Fibroblast of upper back skin (primary cell): ENCODE results near the gene WDR12.
"Not testable (repeated sequence)": the region's sequence is repeated elsewhere in the genome, so short reads cannot be mapped to it uniquely, and the experiment has no call there.

Experiments
- DNase-seq: peaks from one replicate; pipeline ENCODE4 v3.0.0-alpha.2; 2013

The WDR12 gene

GRCh38 chr2:202911512-202912341, at the start of gene WDR12, which contains the start of gene CARF:
Gene WDR12 (minus strand): TSS chr2:202911673. CDS start chr2:202911476, 197 bp downstream.
Gene CARF (plus strand): TSS chr2:202912275. CDS start chr2:202941903, 29,628 bp downstream.
- peak; percentile 93 for DNase-seq

DNA sequence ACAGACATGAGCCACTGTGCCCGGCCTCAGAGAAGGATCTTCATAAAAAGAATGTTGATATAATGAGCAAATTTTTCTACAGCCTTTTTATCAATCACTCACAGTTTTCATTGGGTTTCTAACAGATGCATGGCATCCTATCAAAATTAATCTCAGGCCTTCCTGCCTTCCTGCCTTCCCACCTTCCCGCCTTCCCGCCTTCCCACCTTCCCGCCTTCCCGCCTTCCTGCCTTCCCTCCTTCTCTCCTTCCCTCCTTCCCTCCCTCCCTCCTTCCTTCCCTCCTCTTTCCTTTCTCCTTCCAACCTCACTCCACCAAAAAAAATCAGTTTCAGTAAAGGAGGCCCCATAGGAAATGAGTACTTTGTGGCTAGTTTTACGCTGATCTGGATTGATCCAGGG, 49.1 kb upstream of the WDR12 start:
- DNase-seq = no peak

DNA sequence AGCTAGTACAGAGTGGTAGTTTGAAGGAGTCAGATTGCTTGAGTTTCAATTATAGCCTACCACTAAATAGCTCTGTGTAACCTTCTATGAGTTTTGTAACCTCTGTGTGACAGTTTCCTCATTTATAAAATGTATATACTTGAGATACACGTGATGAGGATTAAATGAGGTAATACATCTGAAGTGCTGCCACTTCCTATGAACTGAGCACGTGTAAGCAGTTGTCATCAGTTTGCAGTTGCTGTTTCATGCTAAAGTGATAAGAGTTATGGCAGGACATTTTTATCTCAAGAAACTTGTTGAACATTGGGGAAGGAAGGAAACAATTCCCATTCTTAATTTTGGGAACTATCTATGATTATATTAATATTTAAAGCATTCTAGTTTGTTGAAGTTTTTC, 39.1 kb upstream of the WDR12 start:
- DNase-seq = no peak

GRCh38 chr2:202949333-202949732, 37.9 kb upstream of the WDR12 start:
- not testable (repeated sequence) for DNase-seq

- DNase-seq = no peak
Measured at GRCh38 chr2:202945497-202945896, 34.0 kb upstream of the WDR12 start.

GRCh38 chr2:202944816-202945215, 33.3 kb upstream of the WDR12 start:
- DNase-seq = no peak

DNA sequence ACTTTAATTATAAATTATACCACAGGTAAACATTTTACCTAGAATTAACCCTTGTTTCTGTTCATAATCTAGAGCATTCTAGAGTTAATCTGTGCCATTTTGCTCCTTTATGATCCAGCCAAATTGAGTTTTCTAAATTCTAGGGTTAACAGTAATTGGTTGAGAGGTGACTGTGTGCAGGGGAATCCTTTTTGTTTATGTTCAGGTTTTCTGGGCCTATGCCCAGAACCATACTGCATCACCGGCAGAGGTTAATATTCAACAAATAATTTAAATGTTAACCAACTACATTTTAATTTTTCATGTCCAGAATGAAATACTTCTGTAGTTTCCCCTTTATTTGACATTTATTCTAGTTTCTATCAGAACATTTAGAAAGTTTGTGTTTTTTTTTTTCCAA, 32.9 kb upstream of the WDR12 start:
- DNase-seq = peak; percentile 37

DNA sequence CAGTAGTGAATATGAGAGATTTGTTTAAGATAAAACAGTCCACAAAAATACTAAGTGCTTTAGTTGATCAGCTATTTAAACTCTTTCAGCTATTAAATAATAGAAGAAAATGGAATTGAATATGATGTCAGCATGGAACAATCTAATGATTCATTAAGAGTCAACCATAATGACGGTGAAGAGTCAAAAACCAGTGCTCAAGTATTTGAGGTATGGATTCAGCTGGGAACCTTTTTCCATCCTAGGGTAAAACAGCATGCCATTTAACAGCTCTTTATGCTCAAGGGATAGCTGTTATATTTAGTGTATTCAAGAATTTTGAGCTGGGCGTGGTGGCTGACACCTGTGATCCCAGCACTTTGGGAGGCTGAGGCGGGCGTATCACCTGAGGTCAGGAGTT, 30.3 kb upstream of the WDR12 start:
- DNase-seq = peak; percentile 50

- no peak for DNase-seq
Measured at GRCh38 chr2:202938960-202939359, 27.5 kb upstream of the WDR12 start.

- no peak for DNase-seq
Measured at GRCh38 chr2:202934456-202934855, 23.0 kb upstream of the WDR12 start.

DNA sequence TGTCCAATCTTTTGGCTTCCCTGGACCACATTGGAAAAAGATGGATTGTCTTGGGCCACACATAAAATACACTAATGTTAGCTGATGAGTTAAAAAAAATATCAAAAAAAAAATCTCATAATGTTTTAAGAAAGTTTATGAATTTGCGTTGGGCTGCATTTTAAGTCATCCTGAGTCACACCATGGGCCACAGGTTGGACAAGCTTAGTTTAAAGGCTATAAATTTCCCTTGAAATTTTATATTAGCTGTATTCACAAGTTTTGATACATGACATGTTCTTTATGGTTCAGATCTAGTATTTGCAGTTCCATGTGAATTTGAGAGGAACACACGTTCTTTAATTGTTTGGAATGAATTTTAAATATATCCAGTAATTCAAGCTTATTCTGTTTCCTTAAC, 22.5 kb upstream of the WDR12 start:
- no peak for DNase-seq

DNA sequence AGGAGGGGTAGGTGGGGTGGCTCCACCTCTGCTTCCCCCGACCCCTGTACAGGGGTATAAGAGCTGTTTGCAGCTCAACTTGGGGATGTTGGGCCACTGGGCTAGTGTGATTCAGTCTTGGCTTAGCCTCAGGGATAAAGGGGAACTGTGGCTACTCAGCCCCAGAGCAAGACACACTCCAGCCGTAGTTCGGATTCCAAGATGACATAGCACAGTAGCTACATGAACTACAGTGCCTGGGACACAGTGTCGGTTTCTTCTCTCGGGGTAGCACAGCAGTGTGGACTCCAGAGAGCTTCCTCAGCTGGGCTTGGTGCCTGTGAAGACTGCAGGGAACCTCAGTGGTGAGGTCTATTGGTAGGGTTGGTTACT, 21.7 kb upstream of the WDR12 start:
- no peak for DNase-seq

- DNase-seq = peak; percentile 52
Measured at GRCh38 chr2:202932425-202933138, 21.1 kb upstream of the WDR12 start.

GRCh38 chr2:202918860-202919259, 7.4 kb upstream of the WDR12 start:
- no peak for DNase-seq

DNA sequence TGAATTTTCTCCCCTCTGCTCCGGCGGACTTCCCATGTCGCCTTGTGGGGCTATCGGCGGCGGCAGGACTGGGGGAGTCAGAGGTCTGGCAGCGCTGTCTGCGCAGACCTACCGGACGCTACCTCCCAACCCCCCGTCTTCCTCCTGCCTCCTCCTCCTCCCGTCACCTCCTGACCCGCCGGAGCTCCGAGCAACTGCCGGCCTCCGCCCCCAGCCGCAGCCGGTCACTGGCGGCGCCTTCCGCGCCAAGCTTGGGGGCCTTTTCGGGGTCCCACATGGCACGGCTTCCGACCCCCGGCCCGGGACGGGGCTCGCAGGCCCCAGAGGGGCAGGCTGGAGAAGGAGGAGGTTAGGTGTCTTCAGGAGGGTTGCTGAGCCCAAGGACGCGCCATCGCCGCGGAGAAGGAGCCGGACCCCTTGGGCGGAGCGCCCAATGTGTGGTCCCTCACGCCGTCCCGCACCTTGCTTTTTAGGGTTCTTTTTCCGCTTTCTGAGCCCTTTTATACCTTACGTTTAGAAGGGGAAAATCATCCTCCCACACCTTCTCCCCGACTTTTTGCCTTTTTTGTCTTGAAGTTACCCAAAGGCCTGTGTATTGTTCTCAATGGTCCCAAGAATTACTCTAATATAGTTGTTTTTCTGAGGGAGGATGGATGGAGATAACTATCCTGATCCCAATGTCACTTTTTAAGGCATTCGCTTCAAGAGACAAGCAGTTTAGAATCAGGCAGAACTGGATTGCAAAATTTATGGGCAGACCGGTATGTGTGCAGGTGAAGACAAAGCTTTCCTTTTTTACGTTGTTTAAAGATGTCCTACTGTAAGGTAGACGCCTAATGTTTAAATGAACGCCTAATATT, 1.1 kb upstream of the WDR12 start:
- DNase-seq = not testable (repeated sequence)

DNA sequence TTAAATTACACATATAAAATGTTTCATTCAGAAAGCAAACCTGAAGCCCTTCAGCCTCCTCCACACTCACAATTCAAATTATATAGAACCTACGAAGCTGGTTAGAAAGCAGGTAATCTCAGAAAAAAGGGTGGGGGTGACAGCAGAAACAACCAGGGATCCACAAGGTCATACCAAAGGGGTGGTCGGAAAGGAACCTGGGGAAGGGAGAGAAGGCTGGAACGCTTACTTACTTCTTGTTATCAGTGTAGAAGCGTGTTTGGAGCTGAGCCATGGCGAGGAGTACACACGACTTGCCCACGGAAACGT, 316 bp downstream of the WDR12 start:
- DNase-seq = no peak

DNA sequence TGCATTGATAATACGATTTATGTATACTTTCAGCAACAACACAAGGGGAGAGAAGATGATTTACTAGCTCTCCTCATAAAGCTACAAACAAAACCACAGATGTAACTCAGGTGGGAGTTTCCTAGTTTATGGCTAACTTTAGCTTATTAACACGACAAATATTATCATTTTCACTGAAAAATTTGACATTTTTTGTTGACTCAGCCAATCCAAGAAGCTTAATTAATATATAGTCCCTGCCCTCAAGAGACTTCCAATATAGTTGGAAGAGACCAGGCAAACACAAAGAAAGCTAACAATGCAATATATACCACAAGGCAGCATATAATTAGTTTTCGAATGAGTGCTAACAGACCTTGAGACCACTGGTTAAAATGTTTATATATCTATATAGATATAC, 775 bp downstream of the WDR12 start:
- no peak for DNase-seq

GRCh38 chr2:202910250-202910649, 1.2 kb downstream of the WDR12 start:
- DNase-seq = not testable (repeated sequence)

GRCh38 chr2:202909394-202910192, 1.9 kb downstream of the WDR12 start:
- DNase-seq = peak; percentile 3

DNA sequence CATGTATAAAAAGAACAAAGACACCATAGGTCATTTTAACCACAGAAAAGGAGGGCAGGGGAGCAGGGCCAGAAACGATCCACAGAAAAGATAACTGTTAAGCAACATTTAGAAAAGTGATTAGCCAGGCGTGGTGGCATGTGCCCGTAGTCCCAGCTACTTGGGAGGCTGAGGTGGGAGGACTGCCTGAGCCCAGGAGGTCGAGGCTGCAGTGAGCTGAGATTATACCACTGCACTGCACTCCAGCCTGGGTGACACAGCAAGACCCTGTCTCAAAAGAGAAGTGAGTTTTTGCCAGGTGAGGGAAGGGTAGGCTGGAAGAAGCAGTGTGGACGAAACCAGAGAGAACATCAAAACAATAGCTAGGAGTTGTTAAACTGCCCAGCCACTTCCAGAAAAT, 3.3 kb downstream of the WDR12 start:
- no peak for DNase-seq

DNA sequence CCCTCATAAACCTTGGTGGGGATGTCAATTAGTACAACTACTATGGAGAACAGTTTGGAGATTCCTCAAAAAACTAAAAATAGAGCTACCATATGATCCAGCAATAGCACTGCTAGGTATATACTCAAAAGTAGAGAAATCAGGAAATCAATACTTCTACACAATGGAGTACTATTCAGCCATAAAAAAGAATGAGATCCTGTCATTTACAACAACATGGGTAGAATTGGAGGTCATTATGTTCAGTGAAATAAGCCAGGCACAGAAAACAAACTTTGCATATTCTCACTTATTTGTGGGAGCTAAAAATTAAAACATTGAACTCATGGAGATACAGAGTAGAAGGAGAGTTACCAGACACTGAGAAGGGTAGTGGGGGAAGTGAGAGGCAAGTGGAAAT, 6.0 kb downstream of the WDR12 start:
- DNase-seq = not testable (repeated sequence)

GRCh38 chr2:202885190-202885589, 26.3 kb downstream of the WDR12 start:
- DNase-seq = no peak
